Measurements from ENCODE around the gene RMRP.

GRCh38 chr9:35686222-35687203 is 28.7 kb upstream of the RMRP start:
- TF ChIP-seq CTCF (IDR thresholded peaks at IDR 0.05) (no peak), EP300 (IDR thresholded peaks at IDR 0.05) (no peak), POLR2A (IDR thresholded peaks at IDR 0.05) (no peak)
